HepG2 (cell line): ENCODE measurements around the gene TOMM20. TPM values are rescaled to one million over a fixed set of nuclear protein-coding genes. Genes with fewer than 3 reads are reported as not detected.

Source experiments
- ASH2L ChIP-seq: fragments of 300-600, 200-600 bp; sonication (generic); IDR thresholded peaks from 2 replicates; pipeline ENCODE4 v1.7.0; 2017; ENCODE audit warnings: low read depth, mild to moderate bottlenecking, moderate library complexity, mixed read lengths, low read length; ENCODE audit not compliant: insufficient read length
- ATAD3A ChIP-seq: sonication (generic); formaldehyde crosslinking; IDR thresholded peaks from 2 replicates; pipeline ENCODE4 v1.4.0; 2020; ENCODE audit warnings: missing genetic modification reagents
- ATF7 ChIP-seq, 2 experiments: fragments of 450-650 bp in 1 of 2; sonication (generic) in 1 of 2; formaldehyde crosslinking in 1 of 2; IDR thresholded peaks; 2 replicates each; pipeline versions ENCODE4 v1.4.0 to v1.6.1; 2016 to 2020; ENCODE audit warnings: antibody characterized with exemption in 1 of 2, mild to moderate bottlenecking in 1 of 2, missing genetic modification reagents in 1 of 2
- ISL2 ChIP-seq: sonication (generic); formaldehyde crosslinking; IDR thresholded peaks from 2 replicates; pipeline ENCODE4 v1.5.0; 2020; ENCODE audit warnings: missing genetic modification reagents
- KLF16 ChIP-seq, 2 experiments: sonication (generic) in 1 of 2; formaldehyde crosslinking in 1 of 2; IDR thresholded peaks; 2 replicates each; pipeline versions ENCODE4 v1.6.1 to v1.8.0; 2016 to 2023; ENCODE audit warnings: missing genetic modification reagents in 2 of 2, missing compliant biosample characterization in 1 of 2
- MEIS1 ChIP-seq: sonication (generic); formaldehyde crosslinking; IDR thresholded peaks from 2 replicates; pipeline ENCODE4 v1.9.0; 2021; ENCODE audit warnings: mild to moderate bottlenecking, missing genetic modification reagents, moderate library complexity, borderline replicate concordance
- PHF8 ChIP-seq: sonication (generic); formaldehyde crosslinking; IDR thresholded peaks from 2 replicates; pipeline ENCODE4 v1.5.0; 2020; ENCODE audit warnings: missing genetic modification reagents
- POLR2G ChIP-seq: fragments of 200-400 bp; formaldehyde crosslinking; IDR thresholded peaks from 2 replicates; pipeline ENCODE4 v1.6.1; 2018; ENCODE audit warnings: mild to moderate bottlenecking, low read depth, low read length, moderate library complexity
- SP140L ChIP-seq: sonication (generic); formaldehyde crosslinking; IDR thresholded peaks from 2 replicates; pipeline ENCODE4 v1.4.0; 2020; ENCODE audit warnings: missing genetic modification reagents, borderline replicate concordance
- SRSF1 ChIP-seq: fragments of 200-400 bp; formaldehyde crosslinking; optimal IDR thresholded peaks from 2 replicates; pipeline ENCODE3; 2017; ENCODE audit warnings: mild to moderate bottlenecking, low read depth, low read length, moderate library complexity
- SYNCRIP ChIP-seq: fragments of 200-400 bp; formaldehyde crosslinking; IDR thresholded peaks from 2 replicates; pipeline ENCODE4 v1.6.1; 2018; ENCODE audit warnings: mild to moderate bottlenecking, low read depth, low read length; ENCODE audit not compliant: insufficient read depth
- TCF7L2 ChIP-seq: IDR thresholded peaks from 2 replicates; pipeline ENCODE4 v1.6.1; 2011; ENCODE audit warnings: mild to moderate bottlenecking, low read depth, low read length, moderate library complexity
- TRIM22 ChIP-seq: fragments of 450-650 bp; IDR thresholded peaks from 2 replicates; pipeline ENCODE4 v1.6.1; 2017
- U2AF2 ChIP-seq: fragments of 200-400 bp; formaldehyde crosslinking; IDR thresholded peaks from 2 replicates; pipeline ENCODE4 v1.6.1; 2017; ENCODE audit warnings: low read depth, mild to moderate bottlenecking, low read length
- XBP1 ChIP-seq: sonication (generic); formaldehyde crosslinking; IDR thresholded peaks from 2 replicates; pipeline ENCODE4 v1.5.0; 2020; ENCODE audit warnings: missing genetic modification reagents
- ZBTB38 ChIP-seq: sonication (generic); formaldehyde crosslinking; IDR thresholded peaks from 2 replicates; pipeline ENCODE4 v1.5.1; 2020; ENCODE audit warnings: mild to moderate bottlenecking, missing genetic modification reagents
- ZNF30 ChIP-seq: sonication (generic); formaldehyde crosslinking; IDR thresholded peaks from 2 replicates; pipeline ENCODE4 v1.5.0; 2020; ENCODE audit warnings: mild to moderate bottlenecking, missing genetic modification reagents
- ZNF33A ChIP-seq: sonication (generic); formaldehyde crosslinking; IDR thresholded peaks from 2 replicates; pipeline ENCODE4 v1.5.1; 2020; ENCODE audit warnings: missing genetic modification reagents, mild to moderate bottlenecking, moderate library complexity, borderline replicate concordance
- ZNF343 ChIP-seq: sonication (generic); formaldehyde crosslinking; IDR thresholded peaks from 2 replicates; pipeline ENCODE4 v1.4.0; 2020; ENCODE audit warnings: mild to moderate bottlenecking, missing genetic modification reagents
- ZNF362 ChIP-seq: sonication (generic); formaldehyde crosslinking; IDR thresholded peaks from 2 replicates; pipeline ENCODE4 v1.4.0; 2020; ENCODE audit warnings: missing genetic modification reagents, mild to moderate bottlenecking, borderline replicate concordance
- ZNF496 ChIP-seq: sonication (generic); formaldehyde crosslinking; IDR thresholded peaks from 2 replicates; pipeline ENCODE4 v1.8.1; 2023; ENCODE audit warnings: mild to moderate bottlenecking, moderate library complexity, missing genetic modification reagents; ENCODE audit not compliant: insufficient replicate concordance
- ZNF607 ChIP-seq: sonication (generic); formaldehyde crosslinking; IDR thresholded peaks from 2 replicates; pipeline ENCODE4 v1.5.1; 2020; ENCODE audit warnings: missing genetic modification reagents, mild to moderate bottlenecking, borderline replicate concordance
- ZNF616 ChIP-seq: sonication (generic); formaldehyde crosslinking; IDR thresholded peaks from 2 replicates; pipeline ENCODE4 v1.5.0; 2020; ENCODE audit warnings: low read depth, mild to moderate bottlenecking, missing genetic modification reagents
- polyA plus RNA-seq, 8 experiments: library from polyadenylated mRNA; depleted of rRNA in 3 of 8; stranded (reverse) in 7 of 8; unstranded in 1 of 8; fragments of >200 nt; fragmentation: Illumina TruSeq in 4 of 8; extraction: Trizol in 4 of 8; gene quantifications; 2 replicates each; pipeline versions ENCODE4 v1.2.1 to v1.2.3, GENCODE V29; 2011 to 2016; ENCODE audit warnings: low read depth in 4 of 8, missing spikeins in 1 of 8, mixed read lengths in 1 of 8; ENCODE audit not compliant: insufficient read depth in 1 of 8
- total RNA-seq, 5 experiments: library from RNA; depleted of rRNA; stranded (reverse); fragments of >200 nt; fragmentation: Illumina TruSeq; extraction: Trizol; gene quantifications; 2 replicates each; pipeline ENCODE4 v1.2.3, GENCODE V29; 2016; ENCODE audit warnings: low read depth in 1 of 5
- TF ChIP-seq, protein P1 (sequence below): sonication (generic); formaldehyde crosslinking; IDR thresholded peaks from 2 replicates; pipeline ENCODE4 v1.5.1; 2020; ENCODE audit warnings: missing genetic modification reagents, mild to moderate bottlenecking, borderline replicate concordance

Gene TOMM20
- total and polyA plus RNA-seq, 2 of the 13 experiments (the other 11 are each of a cell fraction or from before 2014, with no cell fraction given) = 153 to 376 TPM

DNA sequence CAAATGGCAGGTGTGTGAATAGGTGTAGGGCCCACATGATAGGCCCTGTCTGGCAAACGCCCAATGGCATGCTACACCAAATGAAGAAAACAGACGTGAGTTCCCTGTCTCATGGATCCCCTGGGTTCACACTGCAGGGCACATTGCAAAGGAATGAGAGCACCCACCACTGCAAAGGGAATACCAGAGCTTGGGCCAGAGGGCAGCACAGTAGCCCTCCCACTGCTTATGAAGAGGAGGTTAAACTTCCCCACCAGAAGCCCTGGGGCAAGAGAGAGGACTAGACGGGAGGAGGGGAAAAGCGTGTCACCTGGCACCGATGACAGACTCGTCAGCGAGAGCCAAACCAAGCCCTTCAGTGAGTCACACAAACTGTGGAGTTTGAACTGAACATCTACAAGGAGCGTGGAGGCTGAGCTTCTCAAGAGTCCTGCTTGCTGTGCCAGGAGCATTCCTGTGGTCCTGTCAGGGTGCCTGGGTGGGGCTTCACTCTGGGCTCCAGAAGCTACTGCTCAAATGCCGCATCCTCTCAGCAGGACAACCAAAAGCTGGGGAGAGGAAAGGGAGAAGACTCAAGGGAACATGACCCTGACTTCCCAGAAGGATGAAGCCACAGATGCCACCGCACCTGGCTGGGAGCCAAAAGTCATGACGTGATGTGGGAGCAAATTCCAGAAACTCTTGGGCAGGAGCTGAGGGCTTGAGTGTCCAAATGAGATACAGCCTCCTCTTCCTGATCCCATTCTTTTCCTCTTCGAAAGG, 61.1 kb downstream of the TOMM20 start (continued):
- TF ChIP-seq ZNF616 (no peak), ZNF30 (CRISPR knock-in tag) (no peak), ATF7 (IDR thresholded peaks at IDR 0.05) (no peak), ATF7 (CRISPR knock-in tag; IDR thresholded peaks at IDR 0.05) (0 out of 2 replicates have a peak, but pooled peaks have one; percentile 65), KLF16 (CRISPR knock-in tag; IDR thresholded peaks at IDR 0.05) (no peak), MEIS1 (0 out of 2 replicates have a peak, but pooled peaks have one; percentile 38), SP140L (CRISPR knock-in tag) (no peak), ZBTB38 (CRISPR knock-in tag) (peak; percentile 44; the same call in 1 of the 2 replicates), U2AF2 (no peak), TCF7L2 (no peak), TRIM22 (no peak), ASH2L (peak; percentile 11), SRSF1 (no peak), ZNF33A (CRISPR knock-in tag) (no peak), POLR2G (peak; percentile 22), ATAD3A (CRISPR knock-in tag) (no peak), ZNF362 (no peak), ZNF343 (CRISPR knock-in tag) (no peak), ZNF607 (CRISPR knock-in tag) (no peak; the same call in 1 of the 2 replicates), XBP1 (CRISPR knock-in tag) (no peak), ZNF496 (CRISPR knock-in tag) (no peak), PHF8 (CRISPR knock-in tag) (no peak), ISL2 (CRISPR knock-in tag) (no peak), SYNCRIP (no peak)
- TF ChIP-seq, protein P1, sequence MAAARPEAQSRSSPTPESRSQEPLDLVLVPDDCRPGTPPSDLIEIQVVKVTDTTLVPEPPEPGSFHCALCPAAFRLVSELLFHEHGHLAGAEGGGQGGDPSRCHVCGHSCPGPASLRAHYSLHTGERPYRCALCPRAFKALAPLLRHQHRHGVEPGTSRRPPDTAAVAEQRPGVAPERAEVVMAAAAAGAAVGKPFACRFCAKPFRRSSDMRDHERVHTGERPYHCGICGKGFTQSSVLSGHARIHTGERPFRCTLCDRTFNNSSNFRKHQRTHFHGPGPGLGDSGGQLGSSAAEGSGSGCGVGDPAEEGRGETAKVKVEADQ = no peak; the same call in 1 of the 2 replicates
